ENCODE results near the gene CAMSAP3. TPM values are rescaled to one million over a fixed set of nuclear protein-coding genes. Genes with fewer than 3 reads are reported as not detected.

The CAMSAP3 gene
- total and polyA plus RNA-seq, 2 donors from 2014 or later, result 18.5 to 19.3 TPM

DNA sequence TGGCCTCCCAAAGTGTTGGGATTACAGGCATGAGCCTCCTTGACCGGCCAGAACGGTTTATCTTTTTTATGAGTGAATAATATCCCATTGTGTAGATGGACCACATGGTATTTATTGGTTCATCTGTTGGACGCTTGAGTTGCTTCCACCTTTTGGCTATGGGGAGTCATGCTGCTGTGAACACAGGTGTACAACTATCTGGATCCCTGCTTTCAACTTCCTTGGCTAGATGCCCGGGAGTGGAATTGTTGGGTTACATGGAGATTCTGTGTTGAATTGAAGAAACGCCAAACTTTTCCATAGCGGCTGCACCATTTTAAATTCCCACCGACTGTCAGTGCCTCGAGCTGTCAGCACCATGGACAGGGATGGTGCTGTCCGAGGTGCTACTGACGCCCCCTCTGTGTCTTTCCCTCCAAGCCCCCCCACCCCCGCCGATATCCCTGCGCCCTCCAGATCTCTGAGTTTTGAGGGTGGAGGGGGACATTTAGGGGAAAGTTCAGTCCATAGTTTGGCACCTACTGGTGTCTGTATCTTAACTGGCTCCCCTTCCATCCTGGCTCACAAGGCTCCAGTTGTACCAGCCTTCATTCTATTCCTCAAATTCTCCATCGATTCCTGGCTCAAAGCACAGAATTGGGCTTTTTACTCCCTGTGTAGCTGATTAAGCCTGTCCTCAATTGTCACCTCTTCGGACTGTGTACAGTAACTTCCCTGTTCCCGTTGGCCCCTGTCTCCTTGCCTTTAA is 32.8 kb upstream of the CAMSAP3 start:
- no peaks in the 10 kb centered on the region for H3K4me1 ChIP-seq (ENCODE audit: control insufficient read depth in 2 of 3, insufficient read depth in 2 of 3, low read depth in 1 of 3, low read length in 3 of 3)
- FAIRE-seq (no peak), DNase-seq (peak in 1 of 5 donors; percentile 16)
- H3K9me3 ChIP-seq (ENCODE audit: control insufficient read depth in 2 of 3, insufficient read depth in 1 of 3, low read length in 3 of 3), result peaks cover 0 to under 1% (median 0%) of the 10 kb centered on the region in 3 donors
- H3K9ac ChIP-seq (ENCODE audit: low read length in 3 of 3), result no peak overlapping the region
- intact Hi-C loops (cut with DNase I), result no loop called here
- no peak overlapping the region for H3K27ac ChIP-seq (ENCODE audit: low read depth in 2 of 2, low read length in 2 of 2)
- no peak overlapping the region for H3K4me3 ChIP-seq (ENCODE audit: low read length in 3 of 3)
- peaks cover 2 to 12% (median 8%) of the 10 kb centered on the region in 3 donors for H3K36me3 ChIP-seq (ENCODE audit: control insufficient read depth in 2 of 3, insufficient read depth in 3 of 3, low read length in 3 of 3)
- TF ChIP-seq, protein P1, sequence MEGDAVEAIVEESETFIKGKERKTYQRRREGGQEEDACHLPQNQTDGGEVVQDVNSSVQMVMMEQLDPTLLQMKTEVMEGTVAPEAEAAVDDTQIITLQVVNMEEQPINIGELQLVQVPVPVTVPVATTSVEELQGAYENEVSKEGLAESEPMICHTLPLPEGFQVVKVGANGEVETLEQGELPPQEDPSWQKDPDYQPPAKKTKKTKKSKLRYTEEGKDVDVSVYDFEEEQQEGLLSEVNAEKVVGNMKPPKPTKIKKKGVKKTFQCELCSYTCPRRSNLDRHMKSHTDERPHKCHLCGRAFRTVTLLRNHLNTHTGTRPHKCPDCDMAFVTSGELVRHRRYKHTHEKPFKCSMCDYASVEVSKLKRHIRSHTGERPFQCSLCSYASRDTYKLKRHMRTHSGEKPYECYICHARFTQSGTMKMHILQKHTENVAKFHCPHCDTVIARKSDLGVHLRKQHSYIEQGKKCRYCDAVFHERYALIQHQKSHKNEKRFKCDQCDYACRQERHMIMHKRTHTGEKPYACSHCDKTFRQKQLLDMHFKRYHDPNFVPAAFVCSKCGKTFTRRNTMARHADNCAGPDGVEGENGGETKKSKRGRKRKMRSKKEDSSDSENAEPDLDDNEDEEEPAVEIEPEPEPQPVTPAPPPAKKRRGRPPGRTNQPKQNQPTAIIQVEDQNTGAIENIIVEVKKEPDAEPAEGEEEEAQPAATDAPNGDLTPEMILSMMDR (IDR thresholded peaks at IDR 0.05; ENCODE audit: borderline replicate concordance, extremely low read depth, insufficient read depth), result no peak
- no peaks in the 10 kb centered on the region for H3K27me3 ChIP-seq (ENCODE audit: control insufficient read depth, insufficient read depth, low read length)

DNA sequence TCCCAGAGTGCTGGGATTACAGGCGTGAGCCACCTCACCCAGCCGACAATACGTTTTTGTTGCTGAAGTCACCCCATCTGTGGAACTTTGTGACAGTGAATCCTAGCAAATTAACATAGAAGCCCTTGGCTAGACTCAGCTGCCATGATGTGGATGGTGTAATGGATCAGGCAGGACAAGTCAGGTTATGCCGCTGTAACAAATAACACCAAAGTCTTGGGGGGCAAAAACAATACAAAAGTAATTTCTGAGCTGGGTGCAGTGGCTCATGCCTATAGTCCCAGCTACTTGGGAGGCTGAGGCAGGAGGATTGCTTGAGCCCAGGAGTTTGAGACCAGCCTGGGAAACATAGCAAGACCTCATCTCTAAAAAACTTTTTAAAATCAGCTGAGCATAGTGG is 30.8 kb upstream of the CAMSAP3 start:
- DNase-seq, result no peak

DNA sequence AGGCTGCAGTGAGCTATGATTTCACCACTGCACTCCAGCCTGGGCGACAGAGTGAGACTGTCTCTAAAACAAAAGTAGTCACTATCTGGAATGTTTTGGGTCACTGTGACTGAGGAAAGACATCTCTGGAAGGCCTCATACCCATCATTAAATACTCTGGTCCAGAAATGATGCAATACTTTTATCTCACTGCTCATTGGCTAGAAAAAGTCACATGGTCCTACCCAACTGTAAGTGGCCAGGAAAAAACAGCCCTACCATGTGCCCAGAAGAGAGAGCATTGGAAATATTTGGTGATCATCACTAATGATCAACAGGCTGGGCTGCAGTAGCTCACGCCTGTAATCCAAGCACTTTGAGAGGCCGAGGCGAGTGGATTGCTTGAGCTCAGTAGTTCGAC is 30.3 kb upstream of the CAMSAP3 start:
- TF ChIP-seq, protein P1 (IDR thresholded peaks at IDR 0.05; ENCODE audit: borderline replicate concordance, extremely low read depth, insufficient read depth), result no peak
- H3K4me1 ChIP-seq (ENCODE audit: control insufficient read depth in 2 of 3, insufficient read depth in 2 of 3, low read depth in 1 of 3, low read length in 3 of 3), result no peaks in the 10 kb centered on the region
- H3K9ac ChIP-seq (ENCODE audit: low read length in 3 of 3), result no peak overlapping the region
- no peak overlapping the region for H3K4me3 ChIP-seq (ENCODE audit: low read length in 3 of 3)
- peaks cover 0 to 2% (median 0%) of the 10 kb centered on the region in 3 donors for H3K36me3 ChIP-seq (ENCODE audit: control insufficient read depth in 2 of 3, insufficient read depth in 3 of 3, low read length in 3 of 3)
- FAIRE-seq (no peak), DNase-seq (no peak)
- intact Hi-C loops (cut with DNase I), result no loop called here
- H3K27me3 ChIP-seq (ENCODE audit: control insufficient read depth, insufficient read depth, low read length), result no peaks in the 10 kb centered on the region
- no peak overlapping the region for H3K27ac ChIP-seq (ENCODE audit: low read depth in 2 of 2, low read length in 2 of 2)
- no peaks in the 10 kb centered on the region for H3K9me3 ChIP-seq (ENCODE audit: control insufficient read depth in 2 of 3, insufficient read depth in 1 of 3, low read length in 3 of 3)

More for the DNA sequence above, 30.8 kb upstream of the CAMSAP3 start:
- Histone ChIP-seq H3K9me3 (ENCODE audit: control insufficient read depth in 2 of 3, insufficient read depth in 1 of 3, low read length in 3 of 3) (no peaks in the 10 kb centered on the region), H3K36me3 (ENCODE audit: control insufficient read depth in 2 of 3, insufficient read depth in 3 of 3, low read length in 3 of 3) (peaks cover 0 to 5% (median 0%) of the 10 kb centered on the region in 3 donors), H3K4me1 (ENCODE audit: control insufficient read depth in 2 of 3, insufficient read depth in 2 of 3, low read depth in 1 of 3, low read length in 3 of 3) (no peaks in the 10 kb centered on the region), H3K4me3 (ENCODE audit: low read length in 3 of 3) (no peak overlapping the region), H3K27ac (ENCODE audit: low read depth in 2 of 2, low read length in 2 of 2) (no peak overlapping the region), H3K27me3 (ENCODE audit: control insufficient read depth, insufficient read depth, low read length) (no peaks in the 10 kb centered on the region), H3K9ac (ENCODE audit: low read length in 3 of 3) (no peak overlapping the region)
- FAIRE-seq, result no peak
- TF ChIP-seq, protein P1 (IDR thresholded peaks at IDR 0.05; ENCODE audit: borderline replicate concordance, extremely low read depth, insufficient read depth), result no peak
- intact Hi-C loops (cut with DNase I), result no loop called here
